Transverse colon (tissue), 4 donors: ENCODE results near the gene NUDT8.

Source experiments
- EP300 ChIP-seq: sonication (generic); formaldehyde crosslinking; IDR thresholded peaks from one replicate; pipeline ENCODE4 v1.6.1; 2017; ENCODE audit warnings: antibody characterized with exemption, low read depth
- POLR2AphosphoS5 ChIP-seq, 3 donors: sonication (generic); formaldehyde crosslinking; IDR thresholded peaks; one replicate each; pipeline ENCODE4 v1.6.1; 2016; ENCODE audit warnings: antibody characterized with exemption in 3 of 3
- TF ChIP-seq, protein P1 (sequence below), 5 experiments: fragments of 200-600 bp in 3 of 5; fragments of 450-650 bp in 2 of 5; sonication (generic) in 3 of 5; IDR thresholded peaks; 1 replicate in 2 of 5; 2 replicates in 3 of 5; pipeline ENCODE4 v1.5.1; 2016 to 2017; ENCODE audit warnings: antibody characterized with exemption in 5 of 5, inconsistent platforms in 3 of 5, mild to moderate bottlenecking in 2 of 5, moderate library complexity in 1 of 5

DNA sequence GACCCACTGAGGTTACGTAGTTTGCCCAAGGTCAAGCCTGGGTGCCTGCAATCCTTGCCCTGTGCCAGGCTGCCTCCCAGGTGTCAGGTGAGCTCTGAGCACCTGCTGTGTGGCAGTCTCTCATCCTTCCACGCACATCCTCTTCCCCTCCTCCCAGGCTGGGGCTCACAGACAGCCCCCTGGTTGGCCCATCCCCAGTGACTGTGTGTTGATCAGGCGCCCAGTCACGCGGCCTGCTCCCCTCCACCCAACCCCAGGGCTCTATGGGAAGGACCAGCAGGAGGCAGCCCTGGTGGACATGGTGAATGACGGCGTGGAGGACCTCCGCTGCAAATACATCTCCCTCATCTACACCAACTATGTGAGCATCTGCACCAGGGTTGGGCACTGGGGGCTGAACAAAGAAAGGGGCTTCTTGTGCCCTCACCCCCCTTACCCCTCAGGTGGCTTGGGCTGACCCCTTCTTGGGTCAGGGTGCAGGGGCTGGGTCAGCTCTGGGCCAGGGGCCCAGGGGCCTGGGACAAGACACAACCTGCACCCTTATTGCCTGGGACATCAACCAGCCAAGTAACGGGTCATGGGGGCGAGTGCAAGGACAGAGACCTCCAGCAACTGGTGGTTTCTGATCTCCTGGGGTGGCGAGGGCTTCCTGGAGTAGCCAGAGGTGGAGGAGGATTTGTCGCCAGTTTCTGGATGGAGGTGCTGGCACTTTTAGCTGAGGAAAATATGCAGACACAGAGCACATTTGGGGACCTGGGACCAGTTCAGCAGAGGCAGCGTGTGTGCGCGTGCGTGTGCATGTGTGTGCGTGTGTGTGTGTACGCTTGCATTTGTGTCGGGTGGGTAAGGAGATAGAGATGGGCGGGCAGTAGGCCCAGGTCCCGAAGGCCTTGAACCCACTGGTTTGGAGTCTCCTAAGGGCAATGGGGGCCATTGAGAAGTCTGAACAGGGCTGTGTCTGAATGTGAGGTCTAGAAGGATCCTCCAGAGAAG lies 44.6 kb downstream of the NUDT8 start:
- TF ChIP-seq, protein P1, sequence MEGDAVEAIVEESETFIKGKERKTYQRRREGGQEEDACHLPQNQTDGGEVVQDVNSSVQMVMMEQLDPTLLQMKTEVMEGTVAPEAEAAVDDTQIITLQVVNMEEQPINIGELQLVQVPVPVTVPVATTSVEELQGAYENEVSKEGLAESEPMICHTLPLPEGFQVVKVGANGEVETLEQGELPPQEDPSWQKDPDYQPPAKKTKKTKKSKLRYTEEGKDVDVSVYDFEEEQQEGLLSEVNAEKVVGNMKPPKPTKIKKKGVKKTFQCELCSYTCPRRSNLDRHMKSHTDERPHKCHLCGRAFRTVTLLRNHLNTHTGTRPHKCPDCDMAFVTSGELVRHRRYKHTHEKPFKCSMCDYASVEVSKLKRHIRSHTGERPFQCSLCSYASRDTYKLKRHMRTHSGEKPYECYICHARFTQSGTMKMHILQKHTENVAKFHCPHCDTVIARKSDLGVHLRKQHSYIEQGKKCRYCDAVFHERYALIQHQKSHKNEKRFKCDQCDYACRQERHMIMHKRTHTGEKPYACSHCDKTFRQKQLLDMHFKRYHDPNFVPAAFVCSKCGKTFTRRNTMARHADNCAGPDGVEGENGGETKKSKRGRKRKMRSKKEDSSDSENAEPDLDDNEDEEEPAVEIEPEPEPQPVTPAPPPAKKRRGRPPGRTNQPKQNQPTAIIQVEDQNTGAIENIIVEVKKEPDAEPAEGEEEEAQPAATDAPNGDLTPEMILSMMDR (IDR thresholded peaks at IDR 0.05): no peak
- TF ChIP-seq EP300 (no peak), POLR2AphosphoS5 (IDR thresholded peaks at IDR 0.05) (no peak)
